KOPT-K1 (cell line): ENCODE measurements around the gene NCAPG2.
"Not testable (repeated sequence)": the region's sequence is repeated elsewhere in the genome, so short reads cannot be mapped to it uniquely, and the experiment has no call there.

Source experiments
- H3K27ac ChIP-seq: fragments of 200-600 bp; sonication (generic); 2 replicates; pipeline ENCODE4 v1.5.1; 2016; ENCODE audit warnings: antibody characterized with exemption, mild to moderate bottlenecking, low read depth, low read length; ENCODE audit not compliant: poor library complexity, severe bottlenecking
- H3K36me3 ChIP-seq: fragments of 200-600 bp; sonication (generic); 2 replicates; pipeline ENCODE4 v1.5.1; 2017; ENCODE audit warnings: antibody characterized with exemption, mild to moderate bottlenecking, low read length, moderate library complexity; ENCODE audit not compliant: insufficient read depth
- H3K9me3 ChIP-seq: fragments of 200-600 bp; sonication (generic); 2 replicates; pipeline ENCODE4 v1.5.1; 2017; ENCODE audit warnings: antibody characterized with exemption, low read length, mild to moderate bottlenecking; ENCODE audit not compliant: insufficient read depth, poor library complexity, severe bottlenecking

The NCAPG2 gene

DNA sequence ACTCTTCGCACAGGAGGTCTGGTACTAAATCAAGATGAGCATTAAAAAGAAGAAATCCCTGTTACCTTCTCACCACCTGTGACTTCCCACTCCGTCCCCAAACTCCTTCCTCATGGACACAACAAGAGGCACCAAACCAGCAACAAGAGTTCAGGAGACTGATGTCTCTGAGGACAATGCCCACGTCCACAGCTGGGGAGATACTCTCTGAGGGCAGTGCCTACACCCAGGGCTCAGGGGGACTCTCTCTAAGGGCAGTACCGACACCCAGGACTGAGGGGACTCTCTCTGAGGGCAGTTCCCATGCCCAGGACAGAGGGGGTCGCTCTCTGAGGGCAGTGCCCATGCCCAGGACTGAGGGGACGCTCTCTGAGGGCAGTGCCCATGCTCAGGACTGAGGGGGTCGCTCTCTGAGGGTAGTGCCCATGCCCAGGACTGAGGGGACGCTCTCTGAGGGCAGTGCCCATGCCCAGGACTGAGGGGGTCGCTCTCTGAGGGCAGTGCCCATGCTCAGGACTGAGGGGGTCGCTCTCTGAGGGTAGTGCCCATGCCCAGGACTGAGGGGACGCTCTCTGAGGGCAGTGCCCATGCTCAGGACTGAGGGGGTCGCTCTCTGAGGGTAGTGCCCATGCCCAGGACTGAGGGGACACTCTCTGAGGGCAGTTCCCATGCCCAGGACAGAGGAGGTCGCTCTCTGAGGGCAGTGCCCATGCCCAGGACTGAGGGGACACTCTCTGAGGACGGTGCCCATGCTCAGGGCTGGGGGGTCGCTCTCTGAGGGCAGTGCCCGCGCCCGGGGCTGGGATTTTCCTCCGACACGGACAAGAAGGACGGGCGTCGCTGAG lies 703 bp downstream of the NCAPG2 start:
- Histone ChIP-seq H3K36me3 (peaks cover 40% of the 10 kb centered on the region), H3K27ac (peak overlapping the region; percentile 94)

GRCh38 chr7:158702944-158703343 lies 1.7 kb downstream of the NCAPG2 start:
- H3K9me3 ChIP-seq: peaks cover 12% of the 10 kb centered on the region
- H3K27ac ChIP-seq: peak overlapping the region; percentile 94
- peaks cover 50% of the 10 kb centered on the region for H3K36me3 ChIP-seq

More for the DNA sequence above, 703 bp downstream of the NCAPG2 start:
- peaks cover 14% of the 10 kb centered on the region for H3K9me3 ChIP-seq

GRCh38 chr7:158702196-158702595 lies 2.4 kb downstream of the NCAPG2 start:
- H3K36me3 ChIP-seq: peaks cover 58% of the 10 kb centered on the region
- peaks cover 4% of the 10 kb centered on the region for H3K9me3 ChIP-seq
- H3K27ac ChIP-seq: peak overlapping the region; percentile 16

- Histone ChIP-seq H3K36me3 (peaks cover 79% of the 10 kb centered on the region), H3K9me3 (no peaks in the 10 kb centered on the region), H3K27ac (no peak overlapping the region)
Observed at GRCh38 chr7:158700008-158700407, 4.6 kb downstream of the NCAPG2 start.

GRCh38 chr7:158699341-158699740 lies 5.3 kb downstream of the NCAPG2 start:
- peaks cover 86% of the 10 kb centered on the region for H3K36me3 ChIP-seq
- no peak overlapping the region for H3K27ac ChIP-seq
- no peaks in the 10 kb centered on the region for H3K9me3 ChIP-seq

- H3K27ac ChIP-seq: no peak overlapping the region
- H3K36me3 ChIP-seq: peaks cover 92% of the 10 kb centered on the region
Observed at GRCh38 chr7:158698657-158699195, 5.9 kb downstream of the NCAPG2 start.

DNA sequence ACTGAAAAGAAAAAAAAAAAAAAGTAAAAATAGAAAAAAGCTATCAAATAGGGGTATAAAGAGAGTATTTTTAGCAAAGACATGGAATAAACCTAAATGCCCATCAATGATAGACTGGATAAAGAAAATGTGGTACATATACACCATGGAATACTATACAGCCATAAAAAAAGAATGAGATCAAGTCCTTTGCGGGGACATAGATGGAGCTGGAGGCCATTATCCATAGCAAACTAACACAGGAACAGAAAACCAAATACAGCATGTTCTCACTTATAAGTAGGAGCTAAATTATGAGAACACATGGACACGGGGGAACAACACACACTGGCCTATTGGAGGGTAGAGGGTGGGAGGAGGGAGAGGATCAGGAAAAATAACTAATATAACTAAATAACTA lies 7.0 kb downstream of the NCAPG2 start:
- not testable (repeated sequence) for H3K9me3 ChIP-seq, H3K27ac ChIP-seq
- H3K36me3 ChIP-seq: peaks cover 100% of the 10 kb centered on the region

More at GRCh38 chr7:158698657-158699195, 5.9 kb downstream of the NCAPG2 start:
- H3K9me3 ChIP-seq: no peaks in the 10 kb centered on the region

DNA sequence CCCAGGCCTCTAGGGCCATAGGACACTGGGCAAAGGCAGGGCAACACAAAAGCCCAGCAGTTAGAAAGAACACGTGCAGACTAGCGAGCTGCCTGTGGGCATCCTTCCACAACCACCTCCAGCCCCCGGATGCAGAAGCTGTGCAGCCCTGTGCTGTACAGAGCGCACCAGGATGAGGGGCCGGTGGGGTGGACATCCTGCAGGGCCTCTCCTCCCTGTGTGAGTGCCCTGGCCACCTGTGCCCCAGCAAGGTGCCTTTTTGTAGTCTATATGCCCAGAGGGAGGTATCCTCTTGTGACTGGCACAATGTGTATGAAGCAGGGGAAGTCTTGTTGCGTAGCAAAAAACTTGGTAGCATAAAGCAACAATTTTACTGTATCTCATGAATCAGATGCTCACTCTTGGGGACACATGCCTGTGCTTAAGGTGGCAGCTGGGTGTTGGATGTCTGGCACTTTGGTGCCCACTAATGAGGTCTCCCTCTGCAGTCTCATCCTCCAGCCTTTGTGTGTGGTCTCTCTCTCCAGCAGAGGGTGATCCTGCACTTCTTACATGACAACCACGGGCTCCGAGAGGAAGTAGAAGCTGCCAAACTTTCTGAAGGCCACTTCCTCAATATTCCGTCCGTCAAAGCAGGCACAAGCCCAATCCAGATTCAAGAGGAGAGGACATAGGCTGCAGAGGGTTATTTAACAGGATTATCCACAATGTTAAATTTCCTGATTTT lies 8.7 kb downstream of the NCAPG2 start:
- H3K9me3 ChIP-seq: no peaks in the 10 kb centered on the region
- peaks cover 100% of the 10 kb centered on the region for H3K36me3 ChIP-seq
- no peak overlapping the region for H3K27ac ChIP-seq

DNA sequence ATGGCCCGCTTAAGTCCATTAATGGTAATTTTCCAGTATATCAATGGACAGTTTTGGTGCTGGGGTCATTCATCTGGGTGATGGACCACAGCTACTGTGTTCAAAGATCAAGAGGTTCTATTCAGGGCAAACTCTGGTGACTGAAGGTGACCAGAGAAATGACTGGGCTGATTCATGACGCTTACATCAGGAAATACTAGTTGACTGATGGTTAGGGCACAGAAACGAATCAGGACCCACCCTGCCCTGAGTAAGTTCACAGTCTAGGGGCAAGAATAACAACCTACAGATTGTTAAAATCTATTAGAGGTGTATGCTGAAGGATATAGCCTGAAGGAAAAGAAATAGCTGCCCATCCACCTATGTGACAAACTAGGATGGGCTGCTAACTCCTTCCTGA lies 9.5 kb downstream of the NCAPG2 start:
- no peaks in the 10 kb centered on the region for H3K9me3 ChIP-seq
- peaks cover 100% of the 10 kb centered on the region for H3K36me3 ChIP-seq
- no peak overlapping the region for H3K27ac ChIP-seq

- peaks cover 100% of the 10 kb centered on the region for H3K36me3 ChIP-seq
Observed at GRCh38 chr7:158694650-158695049, 10.0 kb downstream of the NCAPG2 start.

GRCh38 chr7:158689488-158689887 lies 15.1 kb downstream of the NCAPG2 start:
- H3K36me3 ChIP-seq: peaks cover 100% of the 10 kb centered on the region
- H3K9me3 ChIP-seq: no peaks in the 10 kb centered on the region
- no peak overlapping the region for H3K27ac ChIP-seq

More at GRCh38 chr7:158694650-158695049, 10.0 kb downstream of the NCAPG2 start:
- no peak overlapping the region for H3K27ac ChIP-seq
- no peaks in the 10 kb centered on the region for H3K9me3 ChIP-seq

DNA sequence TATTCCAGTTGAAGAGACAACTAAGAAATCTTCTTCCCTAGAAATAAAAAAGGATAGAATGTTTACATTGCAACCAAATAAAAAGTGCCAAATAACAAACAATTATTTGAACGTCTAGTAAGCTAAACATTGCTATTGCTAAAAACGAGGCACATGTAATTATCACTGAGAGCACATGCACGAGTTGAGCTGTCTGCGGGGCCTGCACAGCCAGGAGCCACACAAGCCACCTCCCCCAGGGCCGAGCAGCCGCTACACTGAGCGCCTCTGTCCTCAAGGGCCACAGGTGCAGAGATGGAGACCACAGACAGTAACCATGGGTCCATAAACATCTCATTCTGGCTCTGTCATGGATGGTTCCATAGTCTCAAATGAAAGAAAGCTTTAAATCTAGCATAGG lies 17.2 kb downstream of the NCAPG2 start:
- peaks cover 100% of the 10 kb centered on the region for H3K36me3 ChIP-seq
- no peak overlapping the region for H3K27ac ChIP-seq
- H3K9me3 ChIP-seq: no peaks in the 10 kb centered on the region

DNA sequence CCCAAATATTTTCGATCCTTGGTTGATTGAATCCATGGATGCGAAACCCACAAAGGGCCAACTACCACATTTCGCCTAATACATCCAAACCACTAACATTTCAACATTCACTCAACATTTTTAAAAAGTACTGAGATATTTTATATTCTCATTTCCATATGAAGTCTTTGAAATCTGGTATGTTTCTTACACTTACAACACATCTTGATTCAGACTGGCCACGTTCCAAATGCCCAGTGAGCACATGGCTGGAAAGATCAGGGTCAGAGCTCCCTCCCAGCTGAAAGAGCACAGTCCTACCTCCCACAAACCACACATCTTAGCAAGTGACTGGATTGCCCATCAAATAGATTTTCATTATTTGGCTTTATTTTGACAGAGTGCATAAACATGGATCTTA lies 18.9 kb downstream of the NCAPG2 start:
- Histone ChIP-seq H3K36me3 (peaks cover 100% of the 10 kb centered on the region), H3K9me3 (no peaks in the 10 kb centered on the region), H3K27ac (no peak overlapping the region)

GRCh38 chr7:158684329-158684728 lies 20.3 kb downstream of the NCAPG2 start:
- Histone ChIP-seq H3K9me3 (no peaks in the 10 kb centered on the region), H3K27ac (no peak overlapping the region), H3K36me3 (peaks cover 100% of the 10 kb centered on the region)

DNA sequence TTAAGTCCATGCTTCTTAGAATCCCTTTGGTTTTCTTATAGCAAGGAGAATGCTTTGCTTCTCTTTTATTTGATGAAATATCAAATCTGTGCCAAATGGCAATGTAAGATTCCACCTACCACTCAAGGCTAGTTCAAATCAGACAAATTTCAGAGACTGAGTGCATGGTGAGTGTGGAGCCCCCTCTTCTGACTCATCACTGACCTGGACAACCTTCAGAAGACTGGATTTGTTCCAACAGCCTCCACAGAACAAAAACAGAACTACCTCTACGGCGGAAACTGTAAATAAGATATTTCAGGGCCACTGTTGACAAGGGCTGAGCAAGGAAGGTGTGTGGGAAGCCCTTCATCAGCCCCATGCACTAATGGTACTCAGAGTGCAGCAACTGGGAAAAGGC lies 21.1 kb downstream of the NCAPG2 start:
- no peaks in the 10 kb centered on the region for H3K9me3 ChIP-seq
- peaks cover 100% of the 10 kb centered on the region for H3K36me3 ChIP-seq
- no peak overlapping the region for H3K27ac ChIP-seq
